DMS53 treated with DMSO at 0.1 percent for 48 hours (cell line): ENCODE measurements around the gene CCNB2.

Source experiments
- DNase-seq: peaks from one replicate; lab custom pipeline; 2025; ENCODE audit not compliant: unreplicated experiment; lab: John Stamatoyannopoulos, UW

Gene CCNB2

GRCh38 chr15:59165726-59166125, 60.8 kb downstream of the CCNB2 start:
- DNase-seq: peak; percentile 25

- DNase-seq: no peak
These were observed 61.2 kb downstream of the CCNB2 start for GRCh38 chr15:59166166-59166565.

DNA sequence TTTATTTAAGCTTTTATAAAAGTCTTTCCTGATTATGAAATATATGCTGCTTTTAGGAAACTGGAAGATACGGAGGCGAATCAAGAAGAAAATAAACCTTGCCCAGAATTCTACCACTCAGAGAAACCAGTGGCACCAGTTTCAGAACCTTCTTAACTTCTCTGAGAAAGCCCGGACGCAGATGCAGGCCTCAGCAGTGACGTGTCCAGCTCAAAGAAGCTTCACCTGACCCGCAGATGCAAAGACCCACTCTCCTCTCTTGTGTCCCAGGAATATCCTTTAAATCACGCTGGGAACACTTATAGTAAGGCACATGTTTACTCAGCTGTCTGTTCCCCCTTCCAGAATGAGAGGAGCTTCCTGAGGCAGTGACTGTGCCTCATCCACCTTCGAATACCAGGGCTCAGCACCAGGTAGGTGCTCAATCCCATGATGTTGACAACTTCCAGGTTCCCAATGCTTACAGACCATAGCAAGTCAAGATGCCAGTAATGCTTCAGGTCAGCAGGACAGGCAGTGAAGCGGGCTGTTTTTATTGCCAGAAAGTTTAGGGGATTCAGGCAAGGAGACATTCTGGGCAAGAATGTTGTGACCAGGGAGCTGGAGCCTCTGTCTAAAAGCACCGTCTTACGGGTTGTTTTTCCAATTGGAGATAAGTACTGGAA, 61.8 kb downstream of the CCNB2 start:
- DNase-seq: peak; percentile 86

GRCh38 chr15:59168536-59168935, 63.6 kb downstream of the CCNB2 start:
- no peak for DNase-seq

DNA sequence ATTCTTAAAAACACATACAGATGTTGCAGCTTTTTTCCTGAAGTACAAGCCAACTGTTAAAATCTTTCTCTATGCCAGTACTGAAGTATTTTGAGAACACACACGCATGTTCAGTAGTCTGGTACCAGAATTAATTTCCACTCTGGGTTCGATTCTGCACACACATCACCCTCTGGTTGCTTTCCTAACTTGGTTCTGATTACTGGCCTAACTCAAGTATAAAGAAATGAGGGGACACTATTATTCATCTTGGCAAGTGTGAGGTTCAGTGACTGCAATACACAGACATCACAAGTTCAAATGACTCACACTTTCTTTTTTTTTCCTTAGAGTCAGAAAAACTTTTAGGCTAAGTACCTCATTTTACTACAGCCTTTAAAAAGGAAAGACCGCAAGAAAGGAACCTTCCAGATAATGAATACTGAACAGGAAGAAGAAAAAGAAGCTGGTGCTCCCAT, 64.3 kb downstream of the CCNB2 start:
- no peak for DNase-seq

DNA sequence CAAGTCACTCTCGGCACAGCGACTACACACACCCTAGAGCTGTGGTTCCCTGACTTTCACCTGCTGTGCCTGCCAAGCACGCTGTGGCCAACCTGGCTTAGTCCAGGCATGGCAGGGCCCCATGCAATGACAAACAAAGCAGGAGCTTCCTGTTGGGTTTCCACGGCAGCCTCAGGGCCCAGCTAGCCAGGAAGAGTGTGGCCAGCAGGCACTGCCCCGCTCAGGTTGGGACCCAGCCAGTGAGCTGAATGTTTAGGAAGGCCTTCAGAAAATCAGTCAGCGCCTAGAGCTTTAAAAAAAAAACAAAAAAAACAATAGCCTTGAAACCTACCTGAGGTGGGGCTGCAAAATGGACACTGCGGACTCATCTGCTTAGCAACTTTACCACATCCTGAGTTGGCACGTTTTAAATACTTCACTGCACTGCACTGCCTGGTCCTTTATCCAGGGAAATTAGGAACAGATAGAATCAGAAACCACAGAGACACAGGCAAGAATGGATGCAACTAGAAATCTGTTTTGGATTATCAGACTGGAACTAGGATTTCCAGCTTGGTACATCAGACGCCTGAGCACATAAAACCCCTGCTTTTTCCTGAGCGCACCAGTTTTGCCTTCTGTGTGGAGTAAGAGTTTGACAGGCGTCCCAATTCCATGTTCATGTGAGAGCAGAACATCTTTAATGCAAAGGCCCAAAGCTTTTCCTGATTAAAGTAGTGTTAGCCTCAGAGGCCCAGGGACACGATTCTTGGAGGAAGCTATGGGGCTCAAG, 65.5 kb downstream of the CCNB2 start:
- peak; percentile 77 for DNase-seq

DNA sequence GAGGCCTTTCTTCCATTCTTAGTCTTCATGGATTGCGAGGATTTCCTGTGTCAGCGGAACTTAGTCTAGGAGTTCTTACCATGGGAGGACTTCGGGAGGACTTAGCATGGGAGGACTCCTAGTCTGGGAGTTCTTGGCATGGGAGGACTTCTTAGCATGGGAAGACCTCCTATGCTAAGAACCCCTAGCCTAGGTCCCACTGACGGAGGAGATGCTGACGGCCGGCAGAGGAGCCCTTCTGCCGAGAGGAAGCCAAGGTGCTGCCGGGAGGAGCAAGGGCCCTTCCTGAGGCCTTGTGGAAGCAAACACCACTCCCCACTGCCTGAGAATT, 66.1 kb downstream of the CCNB2 start:
- DNase-seq: no peak

- DNase-seq: no peak
These were observed 67.4 kb downstream of the CCNB2 start for GRCh38 chr15:59172289-59172901.

DNA sequence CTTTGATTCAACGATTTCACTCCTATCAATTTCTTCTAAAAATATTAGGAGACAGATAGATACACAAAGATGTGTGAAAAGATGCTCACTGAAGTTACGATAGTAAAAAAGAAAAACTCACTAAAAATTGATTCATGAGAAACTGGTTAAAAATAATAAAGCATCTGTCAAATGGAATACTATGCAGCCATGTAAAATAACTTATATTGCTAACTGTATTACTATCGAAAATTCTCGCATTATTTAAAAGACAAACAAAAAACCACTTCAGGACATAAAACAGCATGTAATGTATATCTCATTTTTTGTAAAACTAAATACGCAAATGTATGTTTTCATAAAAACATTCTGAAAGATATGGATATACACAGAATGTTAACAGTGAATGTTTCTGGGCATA, 68.2 kb downstream of the CCNB2 start:
- DNase-seq: no peak

- DNase-seq: no peak
These were observed 69.3 kb downstream of the CCNB2 start for GRCh38 chr15:59174151-59174834.
